ENCODE measurements around the gene AXIN1.

AXIN1 gene

GRCh38 chr16:325375-326145 is 27.0 kb downstream of the AXIN1 start:
- FAIRE-seq: no peak

GRCh38 chr16:324451-325334 is 27.8 kb downstream of the AXIN1 start:
- no peak for FAIRE-seq

GRCh38 chr16:324201-324450 is 28.4 kb downstream of the AXIN1 start:
- no peak for FAIRE-seq

GRCh38 chr16:322476-323143 is 29.9 kb downstream of the AXIN1 start:
- no peak for FAIRE-seq

- FAIRE-seq: no peak
These were observed 31.0 kb downstream of the AXIN1 start for GRCh38 chr16:321532-321931.

GRCh38 chr16:320206-320605 is 32.3 kb downstream of the AXIN1 start:
- no peak for FAIRE-seq

- FAIRE-seq: no peak
These were observed 33.9 kb downstream of the AXIN1 start for GRCh38 chr16:318628-319027.

- no peak for FAIRE-seq
These were observed 34.9 kb downstream of the AXIN1 start for GRCh38 chr16:317583-317982.

GRCh38 chr16:316741-317464 is 35.6 kb downstream of the AXIN1 start:
- FAIRE-seq: no peak

- FAIRE-seq: no peak
These were observed 37.7 kb downstream of the AXIN1 start for GRCh38 chr16:314795-315299.

- FAIRE-seq: no peak
These were observed 38.2 kb downstream of the AXIN1 start for GRCh38 chr16:314351-314750.

GRCh38 chr16:311725-312124 is 40.8 kb downstream of the AXIN1 start:
- FAIRE-seq: no peak

GRCh38 chr16:309476-309875 is 43.0 kb downstream of the AXIN1 start:
- no peak for FAIRE-seq

GRCh38 chr16:307691-308312 is 44.7 kb downstream of the AXIN1 start:
- FAIRE-seq: no peak

GRCh38 chr16:306911-307370 is 45.6 kb downstream of the AXIN1 start:
- no peak for FAIRE-seq

- no peak for FAIRE-seq
These were observed 46.5 kb downstream of the AXIN1 start for GRCh38 chr16:305916-306626.

GRCh38 chr16:303760-304505 is 48.6 kb downstream of the AXIN1 start:
- no peak for FAIRE-seq

GRCh38 chr16:301950-302349 is 50.6 kb downstream of the AXIN1 start:
- no peak for FAIRE-seq

- no peak for FAIRE-seq
These were observed 51.3 kb downstream of the AXIN1 start for GRCh38 chr16:301235-301634.

GRCh38 chr16:297832-298231 is 54.7 kb downstream of the AXIN1 start:
- no peak for FAIRE-seq

All from A204.1 (cell line).